Fibroblast of mammary gland (primary cell): ENCODE measurements around the gene PTPN3.
"Not testable (repeated sequence)": the region's sequence is repeated elsewhere in the genome, so short reads cannot be mapped to it uniquely, and the experiment has no call there.

Experiments
- DNase-seq: peaks from one replicate; pipeline ENCODE4 v3.0.0-alpha.2; 2010; ENCODE audit warnings: low read depth
- H3K4me3 ChIP-seq: 2 replicates; pipeline ENCODE4 v1.5.1; 2011; ENCODE audit warnings: low read depth, mild to moderate bottlenecking, low read length, moderate library complexity; ENCODE audit not compliant: control insufficient read depth
- CTCF ChIP-seq: conservative IDR thresholded peaks from 2 replicates; pipeline ENCODE4 v1.5.1; 2011; ENCODE audit warnings: low read depth, low read length, inconsistent platforms; ENCODE audit not compliant: control insufficient read depth, insufficient read depth

PTPN3 gene

DNA sequence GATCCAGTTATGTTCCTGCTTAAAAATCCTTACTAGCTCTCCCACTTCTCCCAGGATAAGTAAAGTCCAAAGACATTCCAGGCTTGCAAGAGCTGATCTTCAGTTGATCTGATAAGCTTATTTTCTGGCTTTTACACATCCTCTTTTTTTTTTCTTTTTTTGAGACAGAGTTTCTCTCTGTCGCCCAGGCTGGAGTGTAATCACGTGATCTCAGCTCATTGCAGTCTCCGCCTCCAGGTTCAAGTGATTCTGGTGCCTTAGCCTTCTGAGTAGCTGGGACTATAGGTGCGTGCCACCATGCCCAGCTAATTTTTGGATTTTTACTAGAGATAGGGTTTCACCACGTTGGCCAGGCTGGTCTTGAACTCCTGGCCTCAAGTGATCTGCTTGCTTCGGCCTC lies 37.3 kb upstream of the PTPN3 start:
- DNase-seq, result no peak
- no peak overlapping the region for H3K4me3 ChIP-seq
- no peak for TF ChIP-seq CTCF

DNA sequence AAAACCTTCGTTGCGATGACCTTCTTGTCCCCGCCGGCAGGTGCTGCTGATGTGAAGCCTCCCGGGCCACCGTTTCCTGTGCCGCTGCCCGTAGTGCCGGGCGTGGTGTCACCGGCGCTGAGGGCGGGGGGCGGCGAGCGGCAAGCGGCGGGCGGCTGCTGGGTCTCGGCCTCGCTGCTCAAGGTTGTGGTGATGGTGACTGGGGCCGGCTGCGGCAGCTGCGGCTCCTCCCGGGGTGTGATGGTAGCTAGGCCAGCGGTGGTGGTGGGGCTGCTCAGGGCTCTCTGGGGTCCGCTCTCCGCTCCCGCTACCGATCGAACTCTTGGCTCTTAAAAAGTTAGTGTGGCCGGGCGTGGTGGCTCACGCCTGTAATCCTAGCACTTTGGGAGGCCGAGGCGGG lies 36.0 kb upstream of the PTPN3 start:
- H3K4me3 ChIP-seq, result no peak overlapping the region
- DNase-seq, result no peak
- TF ChIP-seq CTCF, result no peak

DNA sequence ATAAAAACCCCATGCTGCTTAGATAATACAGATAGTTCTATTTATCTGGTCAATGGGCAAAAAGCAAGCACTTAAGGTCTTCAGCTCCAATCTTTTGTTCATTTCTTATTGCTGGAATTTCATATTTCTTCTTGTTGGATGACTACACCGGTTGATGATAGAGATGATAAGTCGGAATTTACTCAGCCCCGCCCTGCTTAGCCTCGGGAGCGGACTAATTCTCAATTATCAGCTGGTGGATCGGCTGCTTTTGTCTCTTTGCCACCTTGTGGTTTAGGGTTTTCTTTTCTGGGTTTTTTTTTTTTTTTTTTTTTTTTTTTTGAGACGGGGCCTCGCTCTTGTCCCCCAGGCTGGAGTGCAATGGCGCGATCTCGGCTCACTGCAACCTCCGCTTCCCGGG lies 34.5 kb upstream of the PTPN3 start:
- not testable (repeated sequence) for DNase-seq, H3K4me3 ChIP-seq

GRCh38 chr9:109522106-109522505 lies 24.0 kb upstream of the PTPN3 start:
- DNase-seq, result no peak
- no peak for TF ChIP-seq CTCF

GRCh38 chr9:109520475-109521132 lies 22.5 kb upstream of the PTPN3 start:
- peak; percentile 74 for DNase-seq
- TF ChIP-seq CTCF, result peak; percentile 99

More at GRCh38 chr9:109522106-109522505, 24.0 kb upstream of the PTPN3 start:
- no peak overlapping the region for H3K4me3 ChIP-seq

GRCh38 chr9:109519366-109519765 lies 21.3 kb upstream of the PTPN3 start:
- no peak for TF ChIP-seq CTCF
- DNase-seq, result no peak
- no peak overlapping the region for H3K4me3 ChIP-seq

More at GRCh38 chr9:109520475-109521132, 22.5 kb upstream of the PTPN3 start:
- no peak overlapping the region for H3K4me3 ChIP-seq

- TF ChIP-seq CTCF, result no peak
- no peak overlapping the region for H3K4me3 ChIP-seq
- DNase-seq, result no peak
These were observed 20.7 kb upstream of the PTPN3 start for GRCh38 chr9:109518621-109519335.
